NCI-H1436 (cell line): ENCODE measurements around the gene FMN2.
"Not testable (repeated sequence)": the region's sequence is repeated elsewhere in the genome, so short reads cannot be mapped to it uniquely, and the experiment has no call there.

Source experiments
- DNase-seq: peaks from one replicate; lab custom pipeline; 2025; lab: John Stamatoyannopoulos, UW

Gene FMN2

GRCh38 chr1:240254778-240255291, 163.2 kb downstream of the FMN2 start:
- no peak for DNase-seq

GRCh38 chr1:240255922-240256321, 164.2 kb downstream of the FMN2 start:
- DNase-seq, result no peak

- DNase-seq, result no peak
These were observed 165.3 kb downstream of the FMN2 start for GRCh38 chr1:240256836-240257503.

- DNase-seq, result no peak
These were observed 167.2 kb downstream of the FMN2 start for GRCh38 chr1:240258910-240259309.

GRCh38 chr1:240264494-240264893, 172.8 kb downstream of the FMN2 start:
- DNase-seq, result not testable (repeated sequence)

- no peak for DNase-seq
These were observed 179.4 kb downstream of the FMN2 start for GRCh38 chr1:240271081-240271480.

GRCh38 chr1:240274569-240274968, 182.9 kb downstream of the FMN2 start:
- DNase-seq, result no peak

- not testable (repeated sequence) for DNase-seq
These were observed 183.5 kb downstream of the FMN2 start for GRCh38 chr1:240275219-240275618.

- DNase-seq, result no peak
These were observed 186.4 kb downstream of the FMN2 start for GRCh38 chr1:240278082-240278481.

- DNase-seq, result no peak
These were observed 189.1 kb downstream of the FMN2 start for GRCh38 chr1:240280560-240281322.

- no peak for DNase-seq
These were observed 190.6 kb downstream of the FMN2 start for GRCh38 chr1:240282061-240282830.

GRCh38 chr1:240284656-240285414, 193.2 kb downstream of the FMN2 start:
- no peak for DNase-seq

- no peak for DNase-seq
These were observed 193.9 kb downstream of the FMN2 start for GRCh38 chr1:240285540-240285939.

GRCh38 chr1:240287722-240288121, 196.0 kb downstream of the FMN2 start:
- no peak for DNase-seq

- no peak for DNase-seq
These were observed 202.0 kb downstream of the FMN2 start for GRCh38 chr1:240293706-240294105.

- DNase-seq, result no peak
These were observed 202.9 kb downstream of the FMN2 start for GRCh38 chr1:240294566-240294965.

GRCh38 chr1:240295811-240296210, 204.1 kb downstream of the FMN2 start:
- DNase-seq, result no peak

GRCh38 chr1:240304466-240304865, 212.8 kb downstream of the FMN2 start:
- DNase-seq, result no peak

GRCh38 chr1:240306673-240307072, 215.0 kb downstream of the FMN2 start:
- no peak for DNase-seq

- no peak for DNase-seq
These were observed 216.4 kb downstream of the FMN2 start for GRCh38 chr1:240308096-240308495.

- DNase-seq, result no peak
These were observed 218.1 kb downstream of the FMN2 start for GRCh38 chr1:240309769-240310168.
